GM19468 (cell line): ENCODE data around the gene EBLN2.
"Not testable (repeated sequence)": the region's sequence is repeated elsewhere in the genome, so short reads cannot be mapped to it uniquely, and the experiment has no call there.

ENCODE experiments used
- ATAC-seq: cut with Tn5 transposase; IDR thresholded peaks from one replicate; pipeline ENCODE4 v1.9.1; 2021; ENCODE audit warnings: mild to moderate bottlenecking, moderate library complexity, moderate number of reproducible peaks; ENCODE audit not compliant: unreplicated experiment; ENCODE audit errors: extremely low read depth

EBLN2 gene

DNA sequence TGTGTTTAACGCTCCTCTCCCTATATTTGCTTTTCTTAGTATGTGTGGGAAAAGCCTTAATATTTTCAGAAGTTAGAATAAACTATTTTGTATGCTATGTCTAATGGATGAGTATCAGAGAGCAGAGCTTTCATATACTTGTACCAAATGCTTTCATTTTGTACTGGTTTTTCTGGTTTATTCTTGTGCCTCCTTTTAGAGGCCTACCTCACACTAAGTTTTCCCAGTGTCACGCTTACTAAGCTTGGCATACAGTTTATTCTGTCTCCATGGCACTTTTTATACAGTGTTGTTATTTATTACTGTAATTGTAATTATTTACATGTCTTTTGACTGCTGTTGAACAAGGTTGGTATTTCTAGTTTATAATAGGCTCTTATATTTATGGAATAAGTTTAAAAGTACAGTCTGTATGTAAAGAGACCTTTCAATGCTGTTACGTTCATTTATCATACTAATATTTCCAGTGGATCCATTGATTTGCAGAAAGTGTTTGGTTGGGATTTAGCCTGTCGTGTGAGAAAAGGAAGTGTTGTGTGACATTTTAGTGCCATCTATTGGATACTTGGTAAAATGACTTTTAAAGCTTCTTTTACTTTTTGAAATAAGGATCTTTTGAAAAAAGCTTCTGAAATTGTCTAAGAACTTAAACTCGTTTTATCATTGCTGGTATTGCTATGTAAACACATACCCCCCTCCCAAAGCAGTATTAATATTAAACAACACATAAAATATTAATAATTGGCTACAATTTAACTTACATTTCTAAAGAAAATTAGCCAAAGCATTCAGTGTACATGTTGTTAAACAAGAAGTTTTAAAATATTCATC is 5.2 kb upstream of the EBLN2 start:
- ATAC-seq, result no peak

DNA sequence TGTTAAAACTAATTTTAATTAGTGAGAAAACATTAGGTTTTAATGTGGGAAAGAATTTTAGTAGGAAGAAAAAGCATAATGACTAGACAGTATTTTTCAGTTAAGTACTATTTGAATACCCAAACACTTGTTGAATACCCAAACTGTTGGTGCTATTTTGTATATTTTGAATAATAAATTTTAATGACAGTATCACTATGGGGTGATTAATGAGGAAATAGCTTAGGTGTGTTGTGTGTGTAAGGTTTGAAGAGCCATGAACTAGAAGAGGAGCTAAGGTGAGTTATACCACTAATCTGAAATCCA is 4.7 kb upstream of the EBLN2 start:
- ATAC-seq, result no peak

- no peak for ATAC-seq
Observed at GRCh38 chr3:73060302-73060723, 1.1 kb upstream of the EBLN2 start.

DNA sequence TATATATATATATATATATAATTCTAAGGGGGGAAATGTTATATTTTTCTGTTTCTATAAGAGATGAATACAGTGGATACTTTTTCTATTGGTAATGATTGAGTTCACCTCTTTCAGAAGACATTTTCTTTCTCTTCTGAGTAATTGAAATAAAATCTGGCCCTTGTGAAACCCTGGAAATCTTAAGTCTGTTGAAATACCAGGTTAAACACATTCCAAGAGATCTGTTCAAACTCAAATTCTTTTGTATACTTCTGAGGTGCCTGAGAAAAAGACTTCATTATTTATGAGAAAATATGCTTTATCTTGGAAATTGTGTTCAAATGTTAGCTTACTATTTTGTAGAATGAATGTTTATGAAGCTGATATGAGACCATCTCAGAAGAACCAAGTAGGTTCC is 4.8 kb downstream of the EBLN2 start:
- ATAC-seq, result not testable (repeated sequence)

- no peak for ATAC-seq
Observed at GRCh38 chr3:73068419-73068818, 7.0 kb downstream of the EBLN2 start.

- no peak for ATAC-seq
Observed at GRCh38 chr3:73069187-73069586, 7.7 kb downstream of the EBLN2 start.

DNA sequence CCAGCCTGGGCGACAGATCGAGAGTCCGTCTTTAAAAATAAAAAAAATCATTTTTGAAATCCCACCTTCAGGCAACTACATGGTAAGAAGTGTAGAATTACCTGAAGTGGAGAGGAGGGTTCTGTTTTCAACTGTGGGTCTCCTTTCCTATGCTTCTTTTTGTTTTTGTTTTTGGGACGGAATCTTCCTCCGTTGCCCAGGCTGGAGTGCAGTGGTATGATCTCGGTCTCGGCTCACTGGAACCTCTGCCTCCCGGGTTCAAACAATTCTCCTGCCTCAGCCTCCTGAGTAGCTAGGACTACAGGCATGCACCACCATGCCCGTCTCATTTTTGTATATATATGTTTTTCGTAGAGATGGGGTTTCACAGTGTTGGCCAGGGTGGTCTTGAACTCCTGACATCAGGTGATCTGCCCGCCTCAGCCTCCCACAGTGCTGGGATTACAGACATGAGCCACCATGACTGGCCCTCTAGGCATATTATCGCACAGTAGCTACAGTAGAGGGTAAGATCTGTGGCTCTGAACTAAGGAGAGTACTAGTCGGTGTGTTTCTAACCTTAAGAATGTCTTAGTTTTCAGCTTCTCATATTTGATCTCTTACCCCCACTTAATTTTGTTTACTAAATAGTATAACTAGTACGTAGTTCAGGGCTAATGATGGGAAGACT is 8.5 kb downstream of the EBLN2 start:
- ATAC-seq, result no peak

- ATAC-seq, result no peak
Observed at GRCh38 chr3:73070675-73071575, 9.5 kb downstream of the EBLN2 start.

DNA sequence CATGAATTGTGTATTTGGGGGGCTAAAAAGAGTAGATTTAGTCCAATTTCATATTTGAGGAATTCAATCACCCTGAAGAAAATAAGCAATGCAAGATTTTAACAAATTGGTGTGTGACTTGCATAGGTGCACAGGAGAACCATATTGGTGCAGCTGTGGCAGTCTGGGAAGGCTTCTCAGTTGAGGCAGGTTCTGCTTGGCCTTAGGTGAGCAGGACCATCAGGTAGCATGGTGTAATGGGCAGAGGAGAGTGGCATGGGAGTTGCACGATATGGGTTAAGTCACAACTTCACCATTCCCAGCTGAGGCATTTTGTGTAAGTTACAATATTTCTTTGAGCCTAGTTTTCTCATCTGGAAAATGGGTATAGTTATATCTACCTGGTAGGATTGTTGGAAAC is 10.5 kb downstream of the EBLN2 start:
- ATAC-seq, result no peak

GRCh38 chr3:73072634-73073033 is 11.2 kb downstream of the EBLN2 start:
- ATAC-seq, result no peak

GRCh38 chr3:73073091-73073707 is 11.7 kb downstream of the EBLN2 start:
- no peak for ATAC-seq

- no peak for ATAC-seq
Observed at GRCh38 chr3:73074781-73075180, 13.3 kb downstream of the EBLN2 start.

DNA sequence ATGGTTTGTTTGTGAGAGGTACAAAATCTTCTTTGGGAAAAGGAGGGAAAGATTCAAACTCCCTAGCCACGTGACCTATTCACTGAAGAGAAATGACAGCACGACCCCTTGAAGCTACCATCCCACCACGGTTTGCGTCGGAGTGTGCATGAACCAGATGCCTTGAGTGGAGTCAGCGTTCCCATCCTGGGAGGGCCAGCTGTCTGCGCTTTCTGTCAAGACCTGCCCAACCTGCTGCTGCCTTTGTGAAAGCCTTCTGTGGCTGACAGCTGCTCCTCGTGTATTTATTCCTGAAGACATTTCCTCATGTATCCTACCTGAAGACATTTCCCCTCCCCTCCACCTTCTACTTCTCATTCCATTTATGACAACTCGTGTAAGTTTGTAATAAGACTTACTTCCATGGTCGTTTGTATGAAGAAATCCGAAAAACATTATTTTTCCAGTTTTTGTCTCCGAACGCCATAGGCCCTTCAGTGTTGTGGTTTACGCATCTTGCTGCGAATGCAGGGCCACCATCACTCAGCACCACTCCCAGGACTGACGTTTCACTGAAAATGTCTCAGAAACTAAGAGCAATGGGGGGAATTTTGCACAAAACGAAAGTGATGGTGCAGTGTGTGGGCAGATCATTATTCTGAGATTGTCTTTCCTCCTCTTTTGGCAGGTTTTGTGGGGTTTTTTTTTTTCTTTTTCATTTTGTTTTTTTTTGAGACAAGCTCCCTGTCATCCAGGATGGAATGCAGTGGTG is 18.9 kb downstream of the EBLN2 start:
- no peak for ATAC-seq

DNA sequence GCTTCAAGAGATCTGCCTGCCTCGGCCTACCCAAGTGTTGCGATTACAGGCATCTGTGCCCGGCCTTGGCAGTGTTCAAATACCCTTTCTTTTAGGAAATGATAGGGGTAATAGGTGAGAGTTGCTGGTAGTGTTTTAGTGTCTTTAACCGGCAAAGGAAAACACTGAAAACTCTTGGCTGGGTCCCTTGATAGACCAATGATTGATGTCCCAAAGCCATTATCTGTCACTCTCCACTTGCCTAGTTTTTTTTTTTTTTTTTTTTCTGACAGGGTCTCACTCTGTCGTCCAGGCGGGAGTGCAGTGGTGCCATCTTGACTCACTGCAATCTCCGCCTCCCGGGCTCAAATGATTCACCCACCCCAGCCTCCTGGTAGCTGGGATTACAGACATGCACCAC is 19.7 kb downstream of the EBLN2 start:
- ATAC-seq, result no peak

DNA sequence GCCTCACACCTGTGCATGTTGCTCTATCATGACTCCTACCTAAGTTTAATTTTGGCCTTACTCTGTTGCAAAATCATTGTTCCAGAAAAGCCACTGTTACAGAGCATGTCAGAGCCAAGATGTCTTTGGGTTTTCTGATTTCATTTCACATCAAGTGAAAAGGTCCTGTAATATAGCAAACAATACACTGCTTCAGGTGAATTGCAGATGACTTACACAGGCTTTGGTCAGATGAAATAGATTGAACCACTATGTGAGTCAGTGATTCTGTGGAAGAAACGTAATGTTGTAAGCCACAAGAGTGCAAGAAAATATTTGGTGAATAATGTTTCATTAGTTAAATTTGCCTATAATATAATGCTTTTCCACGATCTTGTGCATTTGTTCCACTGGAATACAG is 22.7 kb downstream of the EBLN2 start:
- ATAC-seq, result no peak

DNA sequence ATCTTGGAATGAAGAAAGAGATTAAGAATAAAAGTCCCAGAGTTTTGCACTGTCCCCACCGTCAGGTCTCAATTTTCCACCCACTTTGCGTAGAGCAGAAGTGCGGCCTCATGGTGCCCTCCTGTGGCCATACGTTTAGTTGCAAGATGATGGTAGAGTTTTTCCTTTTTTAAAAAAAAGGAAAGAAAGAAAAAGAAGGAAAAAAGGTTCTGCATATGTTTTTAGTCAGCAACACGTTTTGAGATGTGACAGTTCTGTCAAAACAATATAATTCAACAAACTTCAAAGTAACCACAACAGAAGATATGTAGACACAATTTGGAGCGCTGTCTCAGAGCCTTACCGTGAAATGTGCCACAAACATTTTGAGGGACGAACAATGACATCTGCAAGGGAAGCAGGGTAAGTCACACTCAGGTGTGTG is 24.6 kb downstream of the EBLN2 start:
- no peak for ATAC-seq

DNA sequence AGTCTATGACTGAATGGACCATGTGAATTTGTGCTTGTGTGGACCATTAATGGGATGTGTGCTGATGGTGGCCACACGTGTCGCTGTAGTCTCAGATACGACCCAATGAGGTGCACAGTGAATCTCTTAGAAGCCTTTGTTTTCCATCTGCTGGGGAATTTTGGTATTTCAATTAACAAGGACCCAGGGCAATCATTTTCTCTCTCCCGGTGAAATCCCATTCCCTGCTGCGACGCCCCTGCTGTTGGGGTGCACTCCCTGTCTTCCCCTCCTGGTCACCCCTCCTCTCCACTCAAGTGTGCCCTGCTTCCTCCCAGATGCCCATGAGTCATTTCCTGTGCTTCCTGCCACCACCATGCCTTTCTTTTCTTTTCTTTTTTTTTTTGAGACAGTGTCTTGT is 32.7 kb downstream of the EBLN2 start:
- no peak for ATAC-seq

GRCh38 chr3:73094951-73095350 is 33.5 kb downstream of the EBLN2 start:
- ATAC-seq, result no peak

- ATAC-seq, result no peak
Observed at GRCh38 chr3:73096169-73096568, 34.7 kb downstream of the EBLN2 start.

DNA sequence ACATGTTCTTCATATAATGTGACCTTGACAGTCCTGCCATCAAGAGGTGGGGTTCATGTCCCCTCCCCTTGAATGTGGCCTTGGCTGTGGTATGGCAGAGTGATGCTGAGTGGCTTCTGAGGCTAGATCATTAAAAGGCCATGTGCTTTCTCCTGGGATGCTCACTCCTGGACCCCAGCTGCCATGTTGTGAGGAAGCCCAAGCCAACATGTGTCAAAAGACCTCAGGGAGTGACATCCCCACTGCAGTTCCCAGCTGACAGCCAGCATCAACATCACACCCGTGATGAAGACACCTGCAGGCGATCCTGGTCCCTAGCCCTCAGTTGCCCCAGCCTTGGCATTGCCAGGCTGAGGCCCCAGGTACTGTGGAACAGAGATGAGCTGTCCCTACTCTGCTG is 36.6 kb downstream of the EBLN2 start:
- ATAC-seq, result no peak
